Measurements from ENCODE around the gene ADAMTS15. TPM values are rescaled to one million over a fixed set of nuclear protein-coding genes. Genes with fewer than 3 reads are reported as not detected.

Gene ADAMTS15
- total RNA-seq, 4 donors from 2014 or later, result 6.6 to 11.4 (median 10.3) TPM

GRCh38 chr11:130454491-130455252 is 6.2 kb downstream of the ADAMTS15 start:
- DNase-seq (ENCODE audit: extremely low spot score), result no peak
- H3K27me3 ChIP-seq, result peaks cover 0 to 5% (median 0%) of the 10 kb centered on the region in 4 donors
- peak overlapping the region in 1 of 4 donors; percentile 11 for H3K4me3 ChIP-seq
- H3K9me3 ChIP-seq, result no peaks in the 10 kb centered on the region
- peak overlapping the region in 2 of 4 donors; percentile 39 to 43 for H3K27ac ChIP-seq (replicated peaks in 1 of 4)
- intact Hi-C loops (cut with DNase I), result no loop called here
- WGBS, result 48% methylated on average over 12 of the region's 12 CpGs
- H3K4me1 ChIP-seq, result peaks cover 63 to 69% (median 66%) of the 10 kb centered on the region in 4 donors
- peaks cover 0 to 8% (median 4%) of the 10 kb centered on the region in 4 donors for H3K36me3 ChIP-seq
- TF ChIP-seq EP300 (IDR thresholded peaks at IDR 0.05), result no peak
- no peak for TF ChIP-seq POLR2AphosphoS5 (IDR thresholded peaks at IDR 0.05)
- no peak for TF ChIP-seq CTCF (IDR thresholded peaks at IDR 0.05)
- TF ChIP-seq POLR2A (IDR thresholded peaks at IDR 0.05; ENCODE audit: low read depth), result no peak

- H3K27me3 ChIP-seq, result no peaks in the 10 kb centered on the region
- intact Hi-C loops (cut with DNase I), result no loop called here
- H3K27ac ChIP-seq (replicated peaks in 1 of 4), result no peak overlapping the region
- H3K4me3 ChIP-seq, result no peak overlapping the region
- no peaks in the 10 kb centered on the region for H3K9me3 ChIP-seq
- no peak for TF ChIP-seq POLR2A (IDR thresholded peaks at IDR 0.05; ENCODE audit: low read depth)
- H3K36me3 ChIP-seq, result peaks cover 0 to 8% (median 4%) of the 10 kb centered on the region in 4 donors
- WGBS, result 90% methylated on average over 15 of the region's 15 CpGs
- DNase-seq (ENCODE audit: extremely low spot score), result no peak
- H3K4me1 ChIP-seq, result peaks cover 53 to 65% (median 62%) of the 10 kb centered on the region in 4 donors
Observed at GRCh38 chr11:130455483-130456127, 7.2 kb downstream of the ADAMTS15 start.

GRCh38 chr11:130456286-130456685 is 7.8 kb downstream of the ADAMTS15 start:
- intact Hi-C loops (cut with DNase I), result no loop called here

GRCh38 chr11:130457623-130458409 is 9.4 kb downstream of the ADAMTS15 start:
- Histone ChIP-seq H3K4me3 (no peak overlapping the region), H3K27ac (replicated peaks in 1 of 4) (peak overlapping the region in 1 of 4 donors; percentile 7), H3K27me3 (no peaks in the 10 kb centered on the region), H3K9me3 (no peaks in the 10 kb centered on the region), H3K36me3 (peaks cover 0 to 27% (median 24%) of the 10 kb centered on the region in 4 donors), H3K4me1 (peaks cover 40 to 52% (median 43%) of the 10 kb centered on the region in 4 donors)
- 78% methylated on average over 20 of the region's 20 CpGs for WGBS
- intact Hi-C loops (cut with DNase I), result no loop called here
- DNase-seq (ENCODE audit: extremely low spot score), result no peak
- no peak for TF ChIP-seq POLR2A (IDR thresholded peaks at IDR 0.05; ENCODE audit: low read depth)
- no peak for TF ChIP-seq EP300 (IDR thresholded peaks at IDR 0.05)
- no peak for TF ChIP-seq POLR2AphosphoS5 (IDR thresholded peaks at IDR 0.05)
- no peak for TF ChIP-seq CTCF (IDR thresholded peaks at IDR 0.05)

More at GRCh38 chr11:130456286-130456685, 7.8 kb downstream of the ADAMTS15 start:
- no peak overlapping the region for H3K27ac ChIP-seq (replicated peaks in 1 of 4)
- TF ChIP-seq POLR2AphosphoS5 (IDR thresholded peaks at IDR 0.05), result no peak
- TF ChIP-seq POLR2A (IDR thresholded peaks at IDR 0.05; ENCODE audit: low read depth), result no peak
- TF ChIP-seq CTCF (IDR thresholded peaks at IDR 0.05), result no peak
- TF ChIP-seq EP300 (IDR thresholded peaks at IDR 0.05), result no peak
- H3K36me3 ChIP-seq, result peaks cover 0 to 11% (median 9%) of the 10 kb centered on the region in 4 donors
- H3K4me1 ChIP-seq, result peaks cover 47 to 65% (median 56%) of the 10 kb centered on the region in 4 donors
- no peak overlapping the region for H3K4me3 ChIP-seq
- WGBS, result 91% methylated on average over 3 of the region's 3 CpGs
- no peaks in the 10 kb centered on the region for H3K9me3 ChIP-seq
- H3K27me3 ChIP-seq, result no peaks in the 10 kb centered on the region
- DNase-seq (ENCODE audit: extremely low spot score), result no peak

GRCh38 chr11:130458410-130458729 is 9.9 kb downstream of the ADAMTS15 start:
- 76% methylated on average over 4 of the region's 4 CpGs for WGBS
- DNase-seq (ENCODE audit: extremely low spot score), result no peak
- H3K27ac ChIP-seq (replicated peaks in 1 of 4), result peak overlapping the region in 1 of 4 donors; percentile 7
- intact Hi-C loops (cut with DNase I), result no loop called here
- H3K9me3 ChIP-seq, result no peaks in the 10 kb centered on the region
- no peak overlapping the region for H3K4me3 ChIP-seq
- peaks cover 37 to 48% (median 40%) of the 10 kb centered on the region in 4 donors for H3K4me1 ChIP-seq
- H3K27me3 ChIP-seq, result no peaks in the 10 kb centered on the region
- H3K36me3 ChIP-seq, result peaks cover 0 to 32% (median 29%) of the 10 kb centered on the region in 4 donors
- TF ChIP-seq POLR2AphosphoS5 (IDR thresholded peaks at IDR 0.05), result no peak
- TF ChIP-seq CTCF (IDR thresholded peaks at IDR 0.05), result no peak
- no peak for TF ChIP-seq EP300 (IDR thresholded peaks at IDR 0.05)
- no peak for TF ChIP-seq POLR2A (IDR thresholded peaks at IDR 0.05; ENCODE audit: low read depth)
